H1 (cell line): Measurements from ENCODE around the gene PDGFD. TPM values are rescaled to one million over a fixed set of nuclear protein-coding genes. Genes with fewer than 3 reads are reported as not detected.

Experiments
- EP300 ChIP-seq, 2 experiments: IDR thresholded peaks; 1 replicate in 1 of 2; 2 replicates in 1 of 2; pipeline ENCODE4 v1.6.1; 2011 to 2012; ENCODE audit warnings: low read depth in 2 of 2, low read length in 2 of 2, mild to moderate bottlenecking in 2 of 2, borderline replicate concordance in 1 of 2, inconsistent platforms in 1 of 2, moderate library complexity in 1 of 2
- KDM4A ChIP-seq: IDR thresholded peaks from one replicate; pipeline ENCODE4 v1.7.1; 2012; ENCODE audit warnings: low read depth, mild to moderate bottlenecking, moderate library complexity, low read length, inconsistent platforms; ENCODE audit not compliant: severe bottlenecking
- SP1 ChIP-seq: IDR thresholded peaks from 2 replicates; pipeline ENCODE4 v1.6.1; 2011; ENCODE audit warnings: low read depth, low read length
- SUZ12 ChIP-seq: fragments of 200-600 bp; sonication (generic); IDR thresholded peaks from 2 replicates; pipeline ENCODE4 v1.6.1; 2012; ENCODE audit warnings: mild to moderate bottlenecking, inconsistent platforms, low read length, moderate library complexity, mixed read lengths
- TCF12 ChIP-seq: IDR thresholded peaks from 2 replicates; pipeline ENCODE4 v1.6.1; 2011; ENCODE audit warnings: low read depth, mild to moderate bottlenecking, low read length
- polyA plus RNA-seq, 7 experiments: library from polyadenylated mRNA; depleted of rRNA in 3 of 7; stranded (reverse) in 5 of 7; unstranded in 2 of 7; fragments of >200 nt in 5 of 7; fragments of 200-250 nt in 2 of 7; gene quantifications; 1 replicate in 5 of 7; 2 replicates in 1 of 7; 4 replicates in 1 of 7; pipeline versions ENCODE4 v1.2.1 to v1.2.3, GENCODE V29; 2011 to 2013; ENCODE audit warnings: missing spikeins in 2 of 7, mixed read lengths in 2 of 7
- total RNA-seq: library from RNA; stranded (reverse); fragmentation: NEBNext Ultra II Directional; extraction: Animal tissue kit (Norgen Biotek cat#: 25700); gene quantifications from 2 replicates; pipeline ENCODE4 v1.2.1, GENCODE V29; 2021
- TF ChIP-seq, protein P1 (sequence below): fragments of 300-600 bp; sonication (generic); IDR thresholded peaks from 2 replicates; pipeline ENCODE4 v1.7.1; 2012; ENCODE audit warnings: low read length, moderate library complexity, mild to moderate bottlenecking, inconsistent platforms; ENCODE audit not compliant: insufficient replicate concordance
- TF ChIP-seq, protein P2 (sequence below): IDR thresholded peaks from 2 replicates; pipeline ENCODE4 v1.6.1; 2012; ENCODE audit warnings: inconsistent platforms
- TF ChIP-seq, protein P3 (sequence below): IDR thresholded peaks from 2 replicates; pipeline ENCODE4 v1.6.1; 2011; ENCODE audit warnings: low read length, improper control_type of control experiment

PDGFD gene
- total and polyA plus RNA-seq, 2 of the 8 experiments (the other 6 are each of a cell fraction or from before 2014, with no cell fraction given) = 1.1 to 3.9 TPM

DNA sequence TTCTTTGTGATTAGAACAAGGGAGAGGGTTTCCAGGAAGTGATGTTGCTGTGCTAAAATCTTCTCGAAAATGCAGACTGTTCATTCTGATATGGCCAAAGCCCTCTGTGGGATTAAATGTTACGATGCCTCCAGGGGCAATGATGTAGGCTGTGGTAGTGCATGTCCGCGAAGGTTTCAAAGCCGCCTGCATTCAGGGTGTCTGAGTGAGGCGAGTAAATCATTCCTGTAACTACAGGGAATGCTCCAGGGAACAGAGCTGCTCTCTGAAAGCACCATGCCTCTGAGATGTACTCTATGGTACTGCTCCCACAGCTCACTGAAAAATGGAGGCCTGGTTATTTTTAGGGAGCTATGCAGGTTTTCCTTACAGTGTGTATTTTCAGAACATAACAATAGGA, 21.2 kb downstream of the PDGFD start (continued):
- TF ChIP-seq, protein P1, sequence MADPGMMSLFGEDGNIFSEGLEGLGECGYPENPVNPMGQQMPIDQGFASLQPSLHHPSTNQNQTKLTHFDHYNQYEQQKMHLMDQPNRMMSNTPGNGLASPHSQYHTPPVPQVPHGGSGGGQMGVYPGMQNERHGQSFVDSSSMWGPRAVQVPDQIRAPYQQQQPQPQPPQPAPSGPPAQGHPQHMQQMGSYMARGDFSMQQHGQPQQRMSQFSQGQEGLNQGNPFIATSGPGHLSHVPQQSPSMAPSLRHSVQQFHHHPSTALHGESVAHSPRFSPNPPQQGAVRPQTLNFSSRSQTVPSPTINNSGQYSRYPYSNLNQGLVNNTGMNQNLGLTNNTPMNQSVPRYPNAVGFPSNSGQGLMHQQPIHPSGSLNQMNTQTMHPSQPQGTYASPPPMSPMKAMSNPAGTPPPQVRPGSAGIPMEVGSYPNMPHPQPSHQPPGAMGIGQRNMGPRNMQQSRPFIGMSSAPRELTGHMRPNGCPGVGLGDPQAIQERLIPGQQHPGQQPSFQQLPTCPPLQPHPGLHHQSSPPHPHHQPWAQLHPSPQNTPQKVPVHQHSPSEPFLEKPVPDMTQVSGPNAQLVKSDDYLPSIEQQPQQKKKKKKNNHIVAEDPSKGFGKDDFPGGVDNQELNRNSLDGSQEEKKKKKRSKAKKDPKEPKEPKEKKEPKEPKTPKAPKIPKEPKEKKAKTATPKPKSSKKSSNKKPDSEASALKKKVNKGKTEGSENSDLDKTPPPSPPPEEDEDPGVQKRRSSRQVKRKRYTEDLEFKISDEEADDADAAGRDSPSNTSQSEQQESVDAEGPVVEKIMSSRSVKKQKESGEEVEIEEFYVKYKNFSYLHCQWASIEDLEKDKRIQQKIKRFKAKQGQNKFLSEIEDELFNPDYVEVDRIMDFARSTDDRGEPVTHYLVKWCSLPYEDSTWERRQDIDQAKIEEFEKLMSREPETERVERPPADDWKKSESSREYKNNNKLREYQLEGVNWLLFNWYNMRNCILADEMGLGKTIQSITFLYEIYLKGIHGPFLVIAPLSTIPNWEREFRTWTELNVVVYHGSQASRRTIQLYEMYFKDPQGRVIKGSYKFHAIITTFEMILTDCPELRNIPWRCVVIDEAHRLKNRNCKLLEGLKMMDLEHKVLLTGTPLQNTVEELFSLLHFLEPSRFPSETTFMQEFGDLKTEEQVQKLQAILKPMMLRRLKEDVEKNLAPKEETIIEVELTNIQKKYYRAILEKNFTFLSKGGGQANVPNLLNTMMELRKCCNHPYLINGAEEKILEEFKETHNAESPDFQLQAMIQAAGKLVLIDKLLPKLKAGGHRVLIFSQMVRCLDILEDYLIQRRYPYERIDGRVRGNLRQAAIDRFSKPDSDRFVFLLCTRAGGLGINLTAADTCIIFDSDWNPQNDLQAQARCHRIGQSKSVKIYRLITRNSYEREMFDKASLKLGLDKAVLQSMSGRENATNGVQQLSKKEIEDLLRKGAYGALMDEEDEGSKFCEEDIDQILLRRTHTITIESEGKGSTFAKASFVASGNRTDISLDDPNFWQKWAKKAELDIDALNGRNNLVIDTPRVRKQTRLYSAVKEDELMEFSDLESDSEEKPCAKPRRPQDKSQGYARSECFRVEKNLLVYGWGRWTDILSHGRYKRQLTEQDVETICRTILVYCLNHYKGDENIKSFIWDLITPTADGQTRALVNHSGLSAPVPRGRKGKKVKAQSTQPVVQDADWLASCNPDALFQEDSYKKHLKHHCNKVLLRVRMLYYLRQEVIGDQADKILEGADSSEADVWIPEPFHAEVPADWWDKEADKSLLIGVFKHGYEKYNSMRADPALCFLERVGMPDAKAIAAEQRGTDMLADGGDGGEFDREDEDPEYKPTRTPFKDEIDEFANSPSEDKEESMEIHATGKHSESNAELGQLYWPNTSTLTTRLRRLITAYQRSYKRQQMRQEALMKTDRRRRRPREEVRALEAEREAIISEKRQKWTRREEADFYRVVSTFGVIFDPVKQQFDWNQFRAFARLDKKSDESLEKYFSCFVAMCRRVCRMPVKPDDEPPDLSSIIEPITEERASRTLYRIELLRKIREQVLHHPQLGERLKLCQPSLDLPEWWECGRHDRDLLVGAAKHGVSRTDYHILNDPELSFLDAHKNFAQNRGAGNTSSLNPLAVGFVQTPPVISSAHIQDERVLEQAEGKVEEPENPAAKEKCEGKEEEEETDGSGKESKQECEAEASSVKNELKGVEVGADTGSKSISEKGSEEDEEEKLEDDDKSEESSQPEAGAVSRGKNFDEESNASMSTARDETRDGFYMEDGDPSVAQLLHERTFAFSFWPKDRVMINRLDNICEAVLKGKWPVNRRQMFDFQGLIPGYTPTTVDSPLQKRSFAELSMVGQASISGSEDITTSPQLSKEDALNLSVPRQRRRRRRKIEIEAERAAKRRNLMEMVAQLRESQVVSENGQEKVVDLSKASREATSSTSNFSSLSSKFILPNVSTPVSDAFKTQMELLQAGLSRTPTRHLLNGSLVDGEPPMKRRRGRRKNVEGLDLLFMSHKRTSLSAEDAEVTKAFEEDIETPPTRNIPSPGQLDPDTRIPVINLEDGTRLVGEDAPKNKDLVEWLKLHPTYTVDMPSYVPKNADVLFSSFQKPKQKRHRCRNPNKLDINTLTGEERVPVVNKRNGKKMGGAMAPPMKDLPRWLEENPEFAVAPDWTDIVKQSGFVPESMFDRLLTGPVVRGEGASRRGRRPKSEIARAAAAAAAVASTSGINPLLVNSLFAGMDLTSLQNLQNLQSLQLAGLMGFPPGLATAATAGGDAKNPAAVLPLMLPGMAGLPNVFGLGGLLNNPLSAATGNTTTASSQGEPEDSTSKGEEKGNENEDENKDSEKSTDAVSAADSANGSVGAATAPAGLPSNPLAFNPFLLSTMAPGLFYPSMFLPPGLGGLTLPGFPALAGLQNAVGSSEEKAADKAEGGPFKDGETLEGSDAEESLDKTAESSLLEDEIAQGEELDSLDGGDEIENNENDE = no peak
- no peak for TF ChIP-seq SP1
- TF ChIP-seq, protein P2, sequence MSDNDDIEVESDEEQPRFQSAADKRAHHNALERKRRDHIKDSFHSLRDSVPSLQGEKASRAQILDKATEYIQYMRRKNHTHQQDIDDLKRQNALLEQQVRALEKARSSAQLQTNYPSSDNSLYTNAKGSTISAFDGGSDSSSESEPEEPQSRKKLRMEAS = no peak
- TF ChIP-seq EP300 (IDR thresholded peaks at IDR 0.05; ENCODE audit: borderline replicate concordance in 1 of 2, low read depth in 2 of 2, low read length in 2 of 2) = no peak
- TF ChIP-seq, protein P3, sequence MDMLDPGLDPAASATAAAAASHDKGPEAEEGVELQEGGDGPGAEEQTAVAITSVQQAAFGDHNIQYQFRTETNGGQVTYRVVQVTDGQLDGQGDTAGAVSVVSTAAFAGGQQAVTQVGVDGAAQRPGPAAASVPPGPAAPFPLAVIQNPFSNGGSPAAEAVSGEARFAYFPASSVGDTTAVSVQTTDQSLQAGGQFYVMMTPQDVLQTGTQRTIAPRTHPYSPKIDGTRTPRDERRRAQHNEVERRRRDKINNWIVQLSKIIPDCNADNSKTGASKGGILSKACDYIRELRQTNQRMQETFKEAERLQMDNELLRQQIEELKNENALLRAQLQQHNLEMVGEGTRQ = no peak
- no peak for TF ChIP-seq TCF12
- TF ChIP-seq KDM4A = no peak
- no peak for TF ChIP-seq SUZ12
